DND-41 (cell line): ENCODE measurements around the gene GAB1.

Experiments
- ATAC-seq: fragments of 200-7000 bp; cut with Tn5 transposase; 3 replicates; pipeline ENCODE4 v1.9.1; 2021; ENCODE audit warnings: low read depth; ENCODE audit not compliant: insufficient read depth
- DNase-seq: peaks from one replicate; pipeline ENCODE4 v3.0.0-alpha.2; 2020
- H2AFZ ChIP-seq: 2 replicates; pipeline ENCODE4 v1.6.0; 2012; ENCODE audit warnings: low read depth, low read length
- H3K27ac ChIP-seq: 2 replicates; pipeline ENCODE4 v1.5.1; 2012; ENCODE audit warnings: low read length, inconsistent platforms
- H3K27me3 ChIP-seq: fragments of 200-600 bp; sonication (generic); 2 replicates; pipeline ENCODE4 v1.6.0; 2012; ENCODE audit warnings: low read length, mild to moderate bottlenecking, inconsistent platforms; ENCODE audit not compliant: insufficient read depth, poor library complexity
- H3K36me3 ChIP-seq: 2 replicates; pipeline ENCODE4 v1.5.1; 2012; ENCODE audit warnings: low read length, inconsistent platforms; ENCODE audit not compliant: insufficient read depth
- H3K4me1 ChIP-seq: 2 replicates; pipeline ENCODE4 v1.5.1; 2012; ENCODE audit warnings: mild to moderate bottlenecking, low read length; ENCODE audit not compliant: insufficient read depth
- H3K4me2 ChIP-seq: 2 replicates; pipeline ENCODE4 v1.6.0; 2012; ENCODE audit warnings: mild to moderate bottlenecking, moderate library complexity, low read length, inconsistent platforms; ENCODE audit not compliant: insufficient read depth
- H3K4me3 ChIP-seq, 2 experiments: fragments of 200-600 bp in 1 of 2; shearing (Covaris generic) in 1 of 2; 2 replicates each; pipeline ENCODE4 v1.5.1; 2012 to 2016; ENCODE audit warnings: inconsistent platforms in 2 of 2, low read length in 2 of 2, mild to moderate bottlenecking in 2 of 2, low read depth in 1 of 2, moderate library complexity in 1 of 2
- H3K79me2 ChIP-seq: 2 replicates; pipeline ENCODE4 v1.6.0; 2012; ENCODE audit warnings: low read length, inconsistent platforms; ENCODE audit not compliant: insufficient read depth
- H3K9ac ChIP-seq: 2 replicates; pipeline ENCODE4 v1.6.0; 2012; ENCODE audit warnings: low read depth, mild to moderate bottlenecking, inconsistent platforms, low read length, moderate library complexity
- H3K9me3 ChIP-seq: 2 replicates; pipeline ENCODE4 v1.5.1; 2012; ENCODE audit warnings: low read length, moderate library complexity, mild to moderate bottlenecking, inconsistent platforms; ENCODE audit not compliant: insufficient read depth, severe bottlenecking
- H4K20me1 ChIP-seq: 2 replicates; pipeline ENCODE4 v1.6.0; 2012; ENCODE audit warnings: low read length; ENCODE audit not compliant: insufficient read depth
- CTCF ChIP-seq: IDR thresholded peaks from 2 replicates; pipeline ENCODE4 v1.5.1; 2012; ENCODE audit warnings: borderline replicate concordance, low read length, moderate library complexity, mild to moderate bottlenecking; ENCODE audit not compliant: poor library complexity, severe bottlenecking; ENCODE audit errors: extremely low read depth
- EZH2 ChIP-seq: IDR thresholded peaks from 3 replicates; pipeline ENCODE4 v1.6.1; 2012; ENCODE audit warnings: borderline replicate concordance, low read depth, mild to moderate bottlenecking, moderate library complexity, low read length, inconsistent platforms; ENCODE audit not compliant: severe bottlenecking

Gene GAB1

GRCh38 chr4:143326735-143327134, 9.9 kb upstream of the GAB1 start:
- ATAC-seq: no peak
- H3K9me3 ChIP-seq: no peaks in the 10 kb centered on the region
- no peak overlapping the region for H3K27ac ChIP-seq
- no peak for DNase-seq
- no peak overlapping the region for H2AFZ ChIP-seq
- no peak overlapping the region for H3K9ac ChIP-seq
- no peaks in the 10 kb centered on the region for H3K27me3 ChIP-seq
- H3K79me2 ChIP-seq: no peaks in the 10 kb centered on the region
- no peak overlapping the region for H3K4me2 ChIP-seq
- H3K4me1 ChIP-seq: no peaks in the 10 kb centered on the region
- no peak overlapping the region for H3K4me3 ChIP-seq
- no peaks in the 10 kb centered on the region for H3K36me3 ChIP-seq
- TF ChIP-seq EZH2 (no peak), CTCF (no peak)
- H4K20me1 ChIP-seq: no peaks in the 10 kb centered on the region

- no peak overlapping the region for H3K4me3 ChIP-seq
- TF ChIP-seq CTCF (no peak), EZH2 (no peak)
- no peaks in the 10 kb centered on the region for H3K79me2 ChIP-seq
- no peaks in the 10 kb centered on the region for H3K4me1 ChIP-seq
- H3K27ac ChIP-seq: no peak overlapping the region
- no peaks in the 10 kb centered on the region for H3K9me3 ChIP-seq
- DNase-seq (no peak), ATAC-seq (no peak)
- no peak overlapping the region for H3K9ac ChIP-seq
- no peak overlapping the region for H2AFZ ChIP-seq
- no peaks in the 10 kb centered on the region for H4K20me1 ChIP-seq
- no peak overlapping the region for H3K4me2 ChIP-seq
- no peaks in the 10 kb centered on the region for H3K36me3 ChIP-seq
- H3K27me3 ChIP-seq: peaks cover 6% of the 10 kb centered on the region
Measured at GRCh38 chr4:143329985-143330384, 6.7 kb upstream of the GAB1 start.

GRCh38 chr4:143335979-143336780, 496 bp upstream of the GAB1 start:
- Histone ChIP-seq H3K79me2 (no peaks in the 10 kb centered on the region), H3K36me3 (no peaks in the 10 kb centered on the region), H3K9ac (peak overlapping the region; percentile 53), H3K27ac (no peak overlapping the region), H3K9me3 (no peaks in the 10 kb centered on the region), H4K20me1 (no peaks in the 10 kb centered on the region), H3K4me2 (peak overlapping the region; percentile 99), H3K27me3 (peaks cover 61% of the 10 kb centered on the region), H2AFZ (peak overlapping the region; percentile 75), H3K4me1 (peaks cover 24% of the 10 kb centered on the region), H3K4me3 (peak overlapping the region; percentile 46 to 78; a peak in 3 of 4 replicates)
- TF ChIP-seq CTCF (no peak), EZH2 (peak; percentile 88)
- ATAC-seq (peak; percentile 60), DNase-seq (peak; percentile 49)
